Islet of Langerhans (tissue), 1 donor: ENCODE results near the gene OPRL1.

ENCODE experiments used
- FAIRE-seq: peaks from one replicate; lab custom pipeline; 2011; peaks lifted over from hg19 to GRCh38; lab: Jason Lieb, UNC

The OPRL1 gene

DNA sequence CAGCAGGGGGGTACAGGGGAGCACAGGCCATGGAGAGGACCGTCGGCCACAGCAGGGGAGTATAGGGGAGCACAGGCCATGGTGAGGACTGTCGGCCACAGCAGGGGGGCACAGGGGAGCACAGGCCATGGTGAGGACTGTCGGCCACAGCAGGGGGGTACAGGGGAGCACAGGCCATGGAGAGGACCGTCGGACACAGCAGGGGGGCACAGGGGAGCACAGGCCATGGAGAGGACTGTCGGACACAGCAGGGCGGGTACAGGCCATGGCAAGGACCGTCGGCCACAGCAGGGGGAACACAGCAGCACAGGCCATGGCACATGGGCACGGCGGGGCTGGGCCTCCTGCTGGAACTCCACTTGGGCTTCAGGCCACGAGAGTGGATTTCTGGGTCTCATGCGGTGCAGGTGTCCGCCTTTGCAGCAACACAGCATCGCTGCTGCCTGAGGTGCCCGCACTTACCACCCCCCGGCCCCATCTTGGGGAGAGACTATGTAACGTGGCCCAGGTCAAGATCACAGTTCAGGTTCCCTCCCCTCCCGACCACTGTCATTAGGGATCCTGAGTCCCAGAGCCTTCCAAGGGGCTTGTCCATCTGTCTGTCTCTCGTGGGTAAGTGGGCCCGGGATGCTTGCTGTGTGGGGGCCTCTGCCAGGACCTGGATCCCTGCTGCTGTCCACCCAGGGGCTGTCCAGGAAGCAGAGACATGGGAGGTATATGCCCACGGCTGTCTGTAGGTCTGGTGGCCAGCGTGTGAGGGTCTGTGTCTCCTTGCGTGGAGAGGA is 25.0 kb downstream of the OPRL1 start:
- FAIRE-seq: no peak

DNA sequence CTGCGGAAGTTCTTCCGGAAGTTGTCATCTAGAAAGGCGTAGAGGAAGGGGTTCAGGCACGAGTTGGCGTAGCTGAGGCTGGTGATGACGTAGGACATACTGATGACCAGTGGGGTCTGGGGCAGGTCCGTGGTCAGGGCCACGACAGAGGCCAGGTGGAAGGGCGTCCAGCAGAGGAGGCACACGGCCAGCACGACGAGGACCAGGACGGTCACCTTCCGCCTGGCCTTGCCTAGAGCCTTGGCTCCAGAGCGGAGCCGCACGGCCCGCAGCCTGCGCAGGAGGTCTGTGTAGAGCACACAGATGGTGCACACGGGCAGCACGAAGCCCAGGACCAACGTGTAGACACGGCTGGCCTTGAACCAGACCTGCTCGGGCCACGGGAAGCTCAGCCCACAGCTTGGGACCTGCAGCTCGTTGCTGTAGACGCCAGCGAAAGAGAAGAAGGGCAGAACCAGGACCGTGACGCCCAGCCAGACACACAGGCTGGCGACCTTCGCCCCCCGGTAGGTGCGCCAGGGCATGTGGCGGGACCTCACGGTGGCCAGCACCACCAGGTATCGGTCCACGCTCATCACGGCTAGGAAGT is 26.1 kb downstream of the OPRL1 start:
- no peak for FAIRE-seq

DNA sequence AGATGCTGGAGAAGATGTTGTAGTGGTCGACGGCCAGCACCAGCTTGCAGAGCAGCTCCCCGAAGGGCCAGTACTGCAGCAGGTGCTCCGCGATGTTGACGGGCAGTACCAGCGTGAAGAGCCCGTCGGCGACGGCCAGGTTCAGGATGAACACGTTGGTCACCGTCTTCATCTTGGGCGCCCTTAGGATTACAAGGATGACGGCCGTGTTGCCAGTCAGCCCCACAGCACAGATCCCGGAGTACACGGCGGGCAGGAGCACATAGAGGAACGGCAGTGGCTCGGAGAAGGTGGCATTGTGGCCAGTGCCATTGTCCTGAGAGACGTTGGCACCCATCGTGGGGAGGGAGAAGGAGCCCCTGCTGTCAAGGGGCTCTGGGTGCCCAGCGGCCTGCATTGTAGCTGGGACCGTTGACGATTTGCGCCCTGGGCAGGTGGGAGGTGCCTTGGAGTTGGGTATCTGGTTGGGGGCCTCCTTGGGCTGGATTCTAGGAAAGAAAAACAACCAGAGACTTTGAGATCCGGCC is 26.6 kb downstream of the OPRL1 start:
- no peak for FAIRE-seq

DNA sequence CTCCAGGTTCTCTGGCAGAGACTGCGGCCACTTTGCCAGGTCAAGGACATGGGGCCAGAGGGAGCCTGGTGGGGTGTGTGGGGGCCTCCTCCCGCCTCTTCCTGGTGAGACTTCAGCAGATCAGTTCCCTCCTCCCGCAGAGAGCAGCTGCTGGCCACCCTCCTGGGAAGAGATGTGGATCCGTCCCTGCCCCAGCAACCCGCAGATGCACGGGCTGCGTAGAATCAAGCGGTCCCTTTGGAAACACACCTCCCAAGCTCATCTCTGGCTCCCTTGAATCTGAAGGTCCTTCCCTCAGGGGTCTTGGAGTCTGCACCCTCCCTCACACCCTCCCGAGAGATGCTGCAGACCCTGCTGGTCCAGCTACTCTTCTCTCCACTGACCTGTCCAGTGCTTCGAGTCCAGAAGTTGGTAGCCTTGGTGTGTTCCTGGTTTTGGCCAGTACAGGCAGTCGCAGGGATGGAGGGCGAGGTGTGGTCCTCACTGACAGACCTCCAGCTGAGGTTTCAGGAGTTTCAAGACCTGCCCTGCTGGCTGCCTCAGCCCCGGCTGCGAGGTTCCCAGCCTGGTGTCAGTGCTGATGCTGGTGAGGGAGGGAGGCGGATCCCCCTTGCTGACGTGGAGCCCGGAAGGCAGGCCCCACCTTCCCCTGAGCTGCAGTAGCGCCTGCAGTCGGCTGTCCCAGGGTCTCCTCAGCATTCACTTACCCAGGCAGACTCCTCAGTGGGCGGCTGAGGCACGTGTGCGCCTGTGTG is 27.3 kb downstream of the OPRL1 start, which contains the start of gene NPBWR2:
NPBWR2 (minus strand) TSS at position 585 of the 755 bp plus-strand sequence. CDS start 734 bp downstream, outside the sequence.
- no peak for FAIRE-seq

DNA sequence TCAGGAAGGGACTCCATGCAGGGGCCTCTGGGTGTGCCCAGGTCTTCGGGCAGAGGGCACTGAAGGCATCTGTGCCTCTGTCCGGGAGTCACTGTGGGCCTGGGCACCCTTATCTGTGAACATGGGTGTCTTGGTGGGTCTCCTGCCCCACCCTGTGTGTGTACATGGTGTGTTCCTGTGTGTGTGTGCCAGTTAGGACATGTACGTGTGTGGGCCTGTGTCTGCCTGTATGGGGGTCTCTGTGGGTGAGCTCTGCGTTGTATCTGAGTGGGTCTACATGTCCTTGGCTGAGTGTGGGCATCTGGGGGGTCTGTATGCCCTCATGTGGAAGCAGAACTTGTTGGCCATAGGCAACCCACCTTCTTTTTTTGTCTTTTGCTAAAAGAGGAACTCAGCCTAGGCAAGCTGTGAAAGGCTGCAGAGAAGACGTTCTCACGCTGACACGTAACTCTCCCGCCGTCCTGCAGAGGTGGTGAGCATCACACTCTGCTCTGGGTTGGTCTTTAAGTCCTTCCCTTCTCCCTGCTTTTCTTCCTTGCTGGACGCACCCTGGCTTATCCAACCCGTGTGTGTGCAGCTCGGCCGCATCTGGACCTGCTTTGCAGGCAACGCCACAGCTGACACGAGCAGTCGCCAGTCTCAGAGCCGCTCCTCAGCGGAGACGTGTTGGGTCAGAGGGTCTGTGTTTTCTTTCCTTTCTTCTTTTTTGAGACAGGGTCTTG is 28.0 kb downstream of the OPRL1 start:
- FAIRE-seq: no peak

DNA sequence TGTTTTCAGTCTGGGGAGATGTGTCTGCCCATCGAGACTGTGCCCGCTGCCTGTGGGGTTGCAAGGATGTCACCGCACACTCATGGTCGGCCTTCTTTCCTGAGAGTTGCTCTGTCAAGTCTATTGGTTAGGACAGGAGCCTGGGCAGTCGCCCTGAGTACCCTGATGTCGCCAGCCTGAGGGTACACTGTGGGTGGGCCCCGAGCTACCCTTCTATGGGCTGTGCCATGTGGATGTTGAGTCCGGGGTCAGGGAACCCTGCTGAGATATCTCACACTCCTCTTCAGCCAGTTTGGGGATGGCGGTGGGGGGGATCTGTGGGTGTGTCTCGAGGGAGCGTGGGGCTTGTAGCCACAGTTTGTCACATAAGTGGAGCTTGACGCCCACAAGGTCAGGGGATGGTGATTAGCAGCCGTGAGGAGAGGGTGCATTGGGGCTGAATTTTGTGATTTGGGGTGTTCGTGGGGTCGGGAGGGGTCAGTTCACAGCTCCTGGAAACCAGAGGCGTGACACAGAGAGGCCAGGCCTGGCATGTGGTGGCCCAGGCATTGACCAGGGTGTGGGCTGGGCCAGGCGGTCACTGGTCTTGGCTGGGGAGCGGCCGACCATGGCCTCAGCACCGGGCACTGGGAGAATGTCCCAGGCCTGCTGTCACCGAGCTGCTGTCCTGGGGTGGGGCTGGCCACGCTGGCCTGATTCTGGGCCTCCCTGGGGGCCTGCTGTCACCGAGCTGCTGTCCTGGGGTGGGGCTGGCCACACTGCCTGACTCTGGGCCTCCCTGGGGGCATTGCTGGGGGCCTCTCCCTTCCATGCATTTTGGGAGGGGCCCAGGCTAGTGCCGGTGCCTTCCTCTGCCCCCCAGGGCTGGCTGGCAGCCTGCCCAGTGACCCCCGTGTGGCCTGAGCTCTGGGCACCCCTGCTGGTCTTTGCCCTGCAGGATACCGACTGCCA is 29.1 kb downstream of the OPRL1 start:
- FAIRE-seq: no peak

DNA sequence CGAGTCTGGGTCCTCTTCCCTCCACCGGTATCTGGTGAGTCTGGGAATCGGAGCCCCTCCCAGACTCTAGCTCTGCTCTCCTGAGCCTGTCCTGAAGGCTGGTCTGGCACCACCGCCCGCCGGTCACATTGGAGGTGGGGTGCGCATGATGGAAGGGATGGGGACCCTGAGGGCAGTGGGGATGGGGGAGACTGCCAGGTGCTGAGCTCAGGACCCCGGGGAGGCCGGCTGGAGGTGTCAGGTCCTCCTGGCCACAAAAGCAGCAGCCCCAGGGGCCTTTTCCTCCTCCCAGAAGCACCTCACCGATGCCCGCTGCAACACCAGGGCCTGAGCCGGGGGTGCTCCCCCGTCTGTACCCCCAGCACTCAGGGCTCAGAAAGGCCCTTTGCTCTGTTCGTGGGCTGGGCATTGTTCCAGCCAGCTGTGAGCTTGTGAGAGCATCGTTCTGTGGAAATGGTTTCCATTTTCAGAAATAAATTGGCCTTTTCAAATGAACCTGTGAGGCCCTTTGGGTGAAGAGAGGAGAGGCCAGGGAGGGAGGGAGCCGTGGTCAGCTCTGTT is 30.0 kb downstream of the OPRL1 start:
- no peak for FAIRE-seq

DNA sequence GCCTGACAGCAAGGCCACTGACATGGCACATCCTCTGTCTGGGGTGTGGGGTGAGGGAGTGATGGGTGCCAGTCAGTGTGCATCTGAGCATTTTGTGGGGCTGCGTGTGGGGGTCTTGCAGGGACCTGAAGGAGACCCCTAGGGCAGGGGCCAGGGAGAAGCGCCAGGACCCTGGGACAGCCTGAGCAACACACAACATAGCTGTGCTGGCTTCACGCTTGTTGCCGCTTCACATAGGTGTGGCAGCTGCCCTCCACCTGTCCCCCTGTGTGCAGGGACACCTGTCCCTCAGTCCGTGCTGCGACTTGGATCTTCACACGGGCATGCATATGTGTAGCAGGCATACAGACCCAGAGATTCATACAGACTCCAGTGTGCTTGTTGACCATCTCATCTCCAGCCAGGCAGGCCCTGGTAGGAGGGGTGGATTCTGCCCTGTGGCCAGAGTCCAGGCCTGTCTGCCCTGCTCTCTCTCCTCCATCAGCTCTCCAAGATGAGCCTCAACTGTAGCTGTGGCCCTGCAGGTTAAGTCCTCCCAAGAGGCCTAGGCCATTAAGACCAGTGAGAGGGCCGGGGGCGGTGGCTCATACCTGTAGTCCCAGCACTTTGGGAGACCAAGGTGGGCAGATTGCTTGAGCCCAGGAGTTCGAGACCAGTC is 30.7 kb downstream of the OPRL1 start:
- FAIRE-seq: no peak

DNA sequence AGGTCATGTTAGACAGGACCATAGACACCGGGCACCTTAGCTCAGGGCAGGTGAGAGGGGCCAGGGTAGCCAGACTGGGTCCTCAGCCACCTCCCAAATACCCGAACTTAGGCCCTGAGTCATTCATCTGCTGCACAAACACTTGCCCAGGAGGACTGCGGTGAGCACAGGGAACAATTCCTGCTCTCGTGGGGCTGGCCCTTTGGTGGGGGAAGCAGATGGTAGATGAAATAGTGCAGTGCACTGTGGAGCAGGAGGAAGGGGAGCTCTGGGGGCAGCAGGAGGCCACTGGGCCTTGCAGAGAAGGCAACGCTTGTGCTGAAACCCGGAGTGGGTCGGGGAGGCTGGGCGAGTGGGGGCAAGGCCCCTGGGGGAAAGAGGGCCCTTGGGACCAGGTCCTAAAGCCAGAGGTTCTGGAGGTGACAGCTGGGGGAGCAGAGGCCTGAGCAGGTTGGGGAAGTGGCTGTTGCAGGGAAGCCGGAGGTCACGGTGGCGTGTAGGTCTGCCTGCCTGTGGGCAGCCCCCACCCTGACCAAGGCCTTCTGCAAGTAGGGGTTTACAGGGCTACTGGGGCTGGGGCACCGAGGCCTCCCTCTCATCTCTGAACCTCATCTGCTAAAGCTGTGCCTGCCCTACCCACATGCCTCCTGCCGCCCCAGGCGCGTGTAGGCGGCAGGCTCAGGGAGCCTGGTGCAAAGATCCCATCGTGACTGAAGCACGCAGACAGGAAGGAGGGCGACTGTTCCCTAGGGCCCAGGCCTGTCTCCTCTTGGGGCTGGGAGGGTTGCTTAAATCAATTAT is 32.2 kb downstream of the OPRL1 start:
- no peak for FAIRE-seq

DNA sequence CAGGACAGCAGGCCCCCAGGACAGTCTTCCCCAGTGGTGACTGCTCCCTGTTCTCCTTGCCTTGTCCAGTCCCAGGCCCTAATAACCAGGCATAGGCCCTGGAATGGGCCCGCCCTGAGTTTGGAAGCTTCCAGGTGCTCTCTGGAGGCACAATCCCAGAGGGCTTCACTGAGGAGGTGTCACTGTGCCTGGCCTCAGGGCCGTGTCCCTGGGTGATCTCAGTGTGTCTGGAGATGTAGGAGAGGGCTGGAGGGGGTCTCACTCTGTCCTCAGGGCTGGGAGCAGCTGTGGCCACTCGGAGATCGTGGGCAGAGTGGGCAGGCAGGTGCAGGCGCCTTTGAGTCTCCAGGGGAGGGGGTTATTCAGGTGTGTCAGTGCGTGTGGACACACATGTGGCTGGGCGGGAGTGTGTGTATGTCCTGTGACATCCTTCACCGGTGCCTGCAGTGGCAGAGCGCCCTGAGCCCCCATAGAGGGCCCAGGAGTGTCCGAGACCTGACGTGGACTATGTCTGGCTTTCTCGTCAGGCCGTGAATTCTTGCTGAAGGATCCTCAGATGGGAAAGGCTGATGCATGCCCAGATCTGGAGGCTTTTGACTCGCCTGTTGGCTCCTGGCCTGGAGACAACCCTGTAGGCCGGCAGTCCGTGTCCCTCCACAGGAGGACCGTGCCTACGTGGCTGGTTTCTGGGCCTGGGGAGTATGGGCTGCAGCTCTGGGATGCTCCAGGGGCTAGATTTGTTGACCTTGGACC is 33.0 kb downstream of the OPRL1 start:
- FAIRE-seq: no peak

DNA sequence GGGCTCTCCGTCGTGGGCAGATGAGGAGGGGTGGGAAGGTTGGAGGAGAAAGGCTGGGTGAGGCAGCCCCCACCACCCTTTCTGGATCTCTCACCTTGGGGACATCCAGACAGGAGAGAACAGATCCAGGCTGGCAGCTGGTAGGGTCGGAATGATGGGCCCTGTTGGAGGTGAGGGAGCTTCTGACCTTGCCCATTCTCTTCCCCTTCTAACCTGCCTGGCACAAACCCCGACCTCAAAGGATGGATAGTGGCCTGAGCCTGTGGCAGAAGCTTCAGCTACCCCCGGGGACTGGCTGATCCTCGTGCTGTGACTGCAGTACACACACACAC is 33.5 kb downstream of the OPRL1 start:
- no peak for FAIRE-seq

DNA sequence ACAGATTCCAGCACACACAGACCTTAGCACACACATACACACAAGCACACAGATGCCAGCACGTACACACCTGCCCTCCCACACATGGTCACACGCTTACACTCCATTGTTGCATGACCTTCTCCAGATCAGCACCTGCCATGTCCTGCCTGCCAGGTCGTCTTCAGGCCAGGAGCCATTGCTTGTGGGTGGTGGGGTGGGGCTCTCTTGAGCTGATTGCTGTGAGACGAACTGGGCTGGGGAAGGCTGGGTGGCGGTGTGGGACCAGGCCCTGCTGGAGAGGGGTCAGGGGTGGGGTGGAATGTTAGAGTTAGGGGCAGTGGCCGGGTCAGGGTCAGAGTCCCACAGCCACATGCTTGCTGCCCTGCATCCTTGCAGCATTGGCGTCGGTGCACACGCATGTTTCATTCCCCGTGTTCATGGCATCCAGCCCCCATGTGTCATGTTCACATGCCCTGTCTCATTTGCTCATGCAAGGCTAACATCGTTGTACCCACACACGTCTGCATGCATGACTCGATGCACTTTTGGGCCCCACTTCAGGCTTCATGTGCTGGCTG is 34.0 kb downstream of the OPRL1 start:
- no peak for FAIRE-seq

DNA sequence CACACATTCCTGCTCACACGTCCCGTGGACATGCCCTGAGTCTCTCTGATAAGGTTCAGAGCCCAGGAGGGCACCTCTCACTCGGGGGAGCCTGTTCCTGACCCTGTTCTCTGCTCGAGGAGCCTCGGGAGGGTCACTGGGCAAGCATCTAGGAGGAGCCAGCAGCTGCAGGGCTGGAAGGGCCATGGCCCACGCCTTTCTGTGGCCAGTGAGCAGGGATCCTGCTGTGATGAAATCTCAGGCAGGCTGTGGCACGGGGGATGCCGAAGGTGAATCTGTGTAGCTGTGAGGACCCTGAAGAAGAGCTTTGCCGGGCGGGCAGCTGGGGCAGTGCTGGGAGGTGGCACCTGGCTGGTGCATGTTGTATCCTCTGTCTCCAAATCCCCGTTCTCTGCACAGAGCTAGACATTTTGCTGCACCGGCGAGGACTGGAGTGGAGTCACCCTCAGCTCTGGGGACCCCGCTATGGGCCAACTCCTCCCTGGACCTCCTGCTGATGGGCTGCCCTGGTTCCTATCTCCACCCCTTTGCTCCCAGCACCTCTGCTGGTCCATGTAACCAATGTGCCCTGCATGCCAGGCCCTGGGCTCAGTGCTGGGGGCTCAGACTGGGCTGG is 34.6 kb downstream of the OPRL1 start:
- no peak for FAIRE-seq

DNA sequence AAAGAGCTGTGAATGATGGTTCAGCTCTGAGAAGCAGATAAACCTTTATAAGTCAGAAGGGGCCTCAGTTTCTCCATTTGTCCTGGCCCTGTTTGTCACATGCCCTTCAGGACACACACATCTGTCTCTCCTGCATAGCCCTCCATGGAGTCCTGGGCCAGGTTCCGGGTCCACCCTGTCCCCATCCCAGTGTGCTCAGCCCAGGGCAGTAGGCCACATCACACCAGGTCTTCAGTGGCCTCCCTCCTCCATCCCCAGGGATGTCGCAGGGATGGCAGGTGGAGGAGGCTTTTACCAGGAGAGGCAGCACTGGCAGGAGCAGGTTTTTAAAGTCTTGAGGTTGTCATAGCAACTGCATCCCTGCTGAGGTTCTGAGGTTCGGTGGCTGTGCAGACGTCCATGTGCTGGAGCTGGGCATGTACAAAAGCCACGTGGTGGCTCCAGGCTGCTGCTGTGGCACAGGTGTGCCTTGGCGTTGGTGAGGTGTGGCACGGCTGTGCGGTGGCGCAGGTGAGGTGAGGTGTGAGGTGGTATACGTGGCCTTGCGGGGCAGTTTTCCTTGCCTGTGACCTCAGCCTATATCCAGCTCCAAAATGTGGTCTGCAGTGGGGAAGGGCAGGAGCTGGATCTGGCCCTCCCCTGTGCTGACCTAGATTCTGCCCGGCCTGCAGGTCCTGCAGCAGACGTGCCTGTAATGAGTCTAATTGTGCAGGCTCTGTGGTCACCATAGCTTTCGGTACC is 35.5 kb downstream of the OPRL1 start:
- FAIRE-seq: no peak

DNA sequence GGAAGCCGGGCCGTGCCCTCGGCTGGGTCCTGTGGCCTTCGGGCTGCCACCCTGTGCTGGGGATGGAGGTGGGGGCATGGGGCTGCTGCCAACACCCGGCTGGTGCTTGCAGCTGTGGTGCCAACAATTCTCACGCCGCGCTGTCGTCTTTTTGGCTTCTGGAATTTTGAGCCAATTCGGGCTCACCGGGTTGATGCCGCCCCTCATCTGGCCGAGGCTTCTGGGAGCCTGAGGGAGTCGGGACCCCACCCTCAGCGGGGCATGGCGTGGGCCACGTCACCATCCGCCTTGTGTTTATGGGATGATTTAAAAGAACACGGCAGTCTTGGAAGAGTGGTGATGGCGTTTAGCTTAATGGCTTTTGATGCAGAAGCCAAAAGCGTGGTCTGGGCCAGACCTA is 36.1 kb downstream of the OPRL1 start:
- no peak for FAIRE-seq

DNA sequence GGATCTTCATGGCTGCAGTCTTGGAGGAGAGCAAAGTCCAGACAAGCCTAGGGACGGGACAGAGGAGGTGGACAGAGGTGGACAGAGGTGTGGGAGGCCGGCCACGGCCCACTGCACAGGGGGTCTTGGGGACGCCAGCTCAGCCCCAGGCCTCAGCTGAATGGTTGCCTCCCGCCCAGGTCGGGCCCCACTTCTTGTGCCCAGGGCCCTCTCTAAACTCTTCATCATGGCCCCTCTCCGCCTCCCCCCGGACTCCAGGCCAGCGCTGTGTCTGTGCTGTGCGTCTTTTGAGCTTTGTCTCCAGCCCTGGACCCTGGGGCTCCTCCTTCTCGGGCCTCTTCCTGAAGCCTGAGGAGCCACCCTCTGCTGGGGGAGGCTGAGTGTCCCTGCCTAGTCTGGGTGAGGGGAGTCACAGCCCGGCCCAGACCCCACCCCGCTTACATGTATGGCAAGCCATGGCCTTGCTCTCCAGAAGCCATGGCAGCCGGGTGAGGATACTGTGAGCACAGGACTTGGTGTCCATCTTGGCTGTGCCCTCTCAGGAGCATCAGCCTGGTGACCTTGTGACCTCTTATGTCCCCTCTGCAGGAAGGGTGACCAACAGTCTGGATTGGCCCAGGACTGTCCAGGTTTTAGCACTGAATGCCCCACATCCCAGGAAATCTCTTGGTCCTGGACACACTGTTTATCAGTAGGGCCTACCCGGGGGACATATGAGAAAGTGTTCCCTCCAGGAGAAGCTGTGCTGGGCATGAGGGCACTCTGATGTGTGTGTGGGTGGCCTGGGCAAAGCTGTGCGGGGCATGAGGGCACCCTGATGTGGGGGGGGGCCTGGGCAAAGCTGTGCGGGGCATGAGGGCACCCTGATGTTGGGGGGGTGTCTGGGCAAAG is 36.9 kb downstream of the OPRL1 start:
- FAIRE-seq: no peak
